MG63 (cell line): ENCODE results near the gene MORN3. TPM values are rescaled to one million over a fixed set of nuclear protein-coding genes. Genes with fewer than 3 reads are reported as not detected.
"Not testable (repeated sequence)": the region's sequence is repeated elsewhere in the genome, so short reads cannot be mapped to it uniquely, and the experiment has no call there.

Experiments used
- DNase-seq: peaks from one replicate; pipeline ENCODE4 v3.0.0-alpha.2; 2020
- H3K27me3 ChIP-seq: fragments of 250-450 bp; sonication (Bioruptor Pico); 2 replicates; pipeline ENCODE4 v1.5.1; 2020; ENCODE audit warnings: mild to moderate bottlenecking, moderate library complexity
- H3K36me3 ChIP-seq: fragments of 250-450 bp; sonication (Bioruptor Pico); 2 replicates; pipeline ENCODE4 v1.5.1; 2020; ENCODE audit warnings: mild to moderate bottlenecking, moderate library complexity
- H3K4me3 ChIP-seq: fragments of 250-450 bp; sonication (Bioruptor Pico); 2 replicates; pipeline ENCODE4 v1.5.1; 2020; ENCODE audit warnings: mild to moderate bottlenecking, moderate library complexity
- H3K9me3 ChIP-seq: fragments of 250-450 bp; sonication (Bioruptor Pico); 2 replicates; pipeline ENCODE4 v1.5.1; 2020; ENCODE audit warnings: mild to moderate bottlenecking, moderate library complexity
- total RNA-seq: library from RNA; depleted of rRNA; stranded (reverse); fragments of >200 nt; shearing (Covaris generic); gene quantifications from 2 replicates; pipeline ENCODE4 v1.2.3, GENCODE V29; 2014; ENCODE audit warnings: low replicate concordance

Gene MORN3
- total RNA-seq, 1 experiment from 2014 or later, result not detected

DNA sequence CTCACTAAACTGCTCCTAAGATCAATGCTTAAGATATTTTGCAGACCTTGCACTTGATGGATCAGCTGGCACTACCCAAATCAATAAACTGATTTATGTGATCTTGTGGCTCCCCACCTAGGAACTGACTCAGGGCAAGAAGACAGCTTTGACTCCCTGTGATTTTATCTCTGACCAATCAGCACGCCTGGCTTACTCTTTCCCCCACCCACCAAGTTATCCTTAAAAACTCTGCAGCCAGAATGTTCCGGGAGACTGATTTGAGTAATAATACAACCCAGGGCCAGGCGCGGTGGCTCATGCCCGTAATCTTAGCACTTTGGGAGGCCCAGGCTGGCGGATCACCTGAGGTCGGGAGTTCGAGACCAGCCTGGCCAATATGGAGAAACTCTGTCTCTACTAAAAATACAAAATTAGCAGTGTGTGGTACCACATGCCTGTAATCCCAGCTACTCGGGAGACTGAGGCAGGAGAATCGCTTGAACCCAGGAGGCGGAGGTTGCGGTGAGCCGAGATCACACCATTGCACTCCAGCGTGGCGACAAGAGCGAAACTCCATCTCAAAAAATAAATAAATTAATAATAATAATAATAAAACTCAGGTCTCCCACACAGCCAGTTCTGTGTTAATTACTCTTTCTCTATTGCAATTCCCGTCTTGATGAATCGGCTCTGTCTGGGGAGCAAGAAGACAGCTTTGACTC lies 12.0 kb downstream of the MORN3 start:
- H3K9me3 ChIP-seq, result no peaks in the 10 kb centered on the region
- H3K27me3 ChIP-seq, result no peaks in the 10 kb centered on the region
- no peak for DNase-seq
- H3K4me3 ChIP-seq, result no peak overlapping the region
- H3K36me3 ChIP-seq, result no peaks in the 10 kb centered on the region

DNA sequence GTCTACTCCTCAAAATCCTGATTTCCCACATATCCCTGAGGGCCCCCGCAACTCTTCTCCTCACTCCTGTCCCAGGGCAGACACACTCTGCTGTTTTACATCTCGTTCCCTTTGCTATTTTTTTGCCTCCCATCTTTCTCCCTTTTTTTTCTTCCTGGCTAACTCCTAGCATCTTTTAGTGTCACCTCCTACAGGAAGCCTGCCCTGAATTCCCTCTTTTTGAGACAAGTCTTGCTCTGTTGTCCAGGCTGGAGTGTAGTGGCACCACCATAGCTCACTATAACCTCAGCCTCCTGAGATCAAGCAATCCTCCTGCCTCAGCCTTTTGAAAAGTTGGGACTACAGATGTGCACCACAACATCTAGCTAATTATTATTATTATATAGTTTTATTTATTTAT lies 13.3 kb downstream of the MORN3 start:
- no peak for DNase-seq
- Histone ChIP-seq H3K36me3 (no peaks in the 10 kb centered on the region), H3K4me3 (no peak overlapping the region), H3K27me3 (no peaks in the 10 kb centered on the region), H3K9me3 (no peaks in the 10 kb centered on the region)

DNA sequence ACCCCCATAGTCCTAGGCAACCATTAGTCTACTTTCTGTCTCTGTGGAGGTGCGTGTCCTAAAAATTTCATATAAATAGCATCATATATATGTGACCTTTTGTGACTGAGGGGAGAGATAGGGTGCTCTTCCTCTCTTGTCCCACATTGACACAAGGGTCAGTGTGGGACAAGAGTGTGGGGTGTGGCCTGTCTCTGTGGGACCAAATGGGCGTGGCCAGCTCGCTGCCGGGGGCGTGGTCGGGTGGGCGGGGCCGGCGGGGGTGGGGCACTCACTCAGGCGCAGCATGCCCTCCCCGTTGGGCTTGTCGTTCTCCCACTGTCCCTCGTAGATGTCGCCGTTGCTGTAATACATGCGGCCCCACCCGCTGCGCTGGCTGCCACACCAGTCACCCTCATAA lies 15.5 kb downstream of the MORN3 start:
- no peak for DNase-seq
- no peaks in the 10 kb centered on the region for H3K36me3 ChIP-seq
- H3K27me3 ChIP-seq, result no peaks in the 10 kb centered on the region
- H3K9me3 ChIP-seq, result no peaks in the 10 kb centered on the region
- H3K4me3 ChIP-seq, result no peak overlapping the region

DNA sequence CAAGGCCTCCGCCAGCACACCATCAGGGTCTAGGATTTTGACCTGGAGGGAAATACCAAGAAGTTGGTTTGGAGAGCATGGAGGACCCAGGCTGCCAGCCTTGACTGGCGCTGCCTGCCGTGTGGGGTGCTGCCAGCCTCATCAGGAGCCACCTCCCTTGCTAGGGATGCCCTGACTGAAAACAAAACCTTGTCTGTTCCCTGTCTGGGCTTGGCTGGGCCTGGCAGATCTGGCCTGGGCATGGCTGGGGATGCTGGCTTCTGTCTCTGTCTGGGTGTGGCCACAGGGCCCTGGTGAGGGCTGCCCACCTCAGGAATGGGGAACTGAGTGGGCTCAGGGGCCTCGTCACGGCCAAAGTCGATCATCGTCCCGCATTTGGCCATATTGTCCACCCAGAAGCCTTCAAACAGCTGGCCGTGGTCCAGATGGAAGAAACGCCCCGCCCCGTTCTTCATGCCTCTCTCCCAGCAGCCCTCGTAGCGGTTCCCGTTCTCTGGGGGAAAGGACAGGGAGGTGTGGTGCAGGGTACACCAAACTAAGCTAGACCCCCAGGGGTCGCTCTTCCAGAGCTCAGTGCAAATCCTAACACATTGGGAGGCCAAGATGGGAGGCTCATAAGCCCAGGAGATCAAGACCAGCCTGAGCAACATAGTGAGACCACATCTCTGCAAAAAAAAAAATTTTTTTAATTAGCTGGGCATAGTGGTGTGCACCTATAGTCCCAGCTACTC lies 16.5 kb downstream of the MORN3 start:
- no peak overlapping the region for H3K4me3 ChIP-seq
- DNase-seq, result no peak
- H3K27me3 ChIP-seq, result no peaks in the 10 kb centered on the region
- no peaks in the 10 kb centered on the region for H3K36me3 ChIP-seq
- no peaks in the 10 kb centered on the region for H3K9me3 ChIP-seq

DNA sequence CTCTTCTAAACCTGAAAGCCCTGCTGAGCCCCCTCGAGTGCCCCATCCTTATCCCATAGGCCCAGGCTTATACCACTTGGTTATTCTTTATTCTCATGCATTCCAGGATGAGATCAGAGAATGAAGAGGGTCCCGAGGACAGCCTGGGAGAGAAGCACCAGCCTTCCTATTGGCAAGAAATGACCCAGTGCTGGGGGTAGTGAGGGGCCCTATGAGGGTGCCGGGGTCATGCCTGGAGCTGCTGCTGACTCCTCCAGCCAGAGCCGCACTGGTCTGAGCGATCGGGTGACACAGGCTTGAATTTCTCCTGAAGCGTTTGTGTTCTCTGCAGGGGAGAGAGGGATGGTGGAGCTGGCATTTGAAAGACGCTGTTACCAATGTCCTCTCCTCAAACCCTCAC lies 18.1 kb downstream of the MORN3 start:
- Histone ChIP-seq H3K4me3 (no peak overlapping the region), H3K9me3 (no peaks in the 10 kb centered on the region), H3K36me3 (no peaks in the 10 kb centered on the region), H3K27me3 (no peaks in the 10 kb centered on the region)
- DNase-seq, result no peak

DNA sequence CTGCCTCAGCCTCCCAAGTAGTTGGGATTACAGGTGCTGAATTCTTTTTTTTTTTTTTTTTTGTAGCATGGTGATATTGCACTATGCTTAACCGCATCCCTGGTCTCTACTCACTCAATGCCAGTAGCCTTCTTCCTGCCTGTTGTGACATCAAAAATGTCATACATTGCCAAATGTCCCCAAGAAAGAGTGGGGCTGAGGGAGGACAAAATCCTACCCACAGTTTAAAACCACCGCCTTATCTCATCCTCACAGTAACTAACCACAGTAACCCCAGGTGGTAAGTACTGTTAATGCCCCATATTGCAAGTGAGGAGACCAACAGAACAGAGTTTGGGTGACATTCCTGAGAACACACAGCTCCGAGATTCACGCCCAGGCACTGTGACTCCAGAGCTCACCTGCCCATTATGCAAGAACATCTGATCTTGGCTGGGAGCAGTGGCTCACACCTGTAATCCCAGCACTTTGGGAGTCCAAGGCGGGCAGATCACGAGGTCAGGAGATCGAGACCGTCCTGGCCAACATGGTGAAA lies 19.6 kb downstream of the MORN3 start:
- Histone ChIP-seq H3K36me3 (no peaks in the 10 kb centered on the region), H3K9me3 (no peaks in the 10 kb centered on the region), H3K4me3 (no peak overlapping the region), H3K27me3 (no peaks in the 10 kb centered on the region)
- DNase-seq, result no peak

DNA sequence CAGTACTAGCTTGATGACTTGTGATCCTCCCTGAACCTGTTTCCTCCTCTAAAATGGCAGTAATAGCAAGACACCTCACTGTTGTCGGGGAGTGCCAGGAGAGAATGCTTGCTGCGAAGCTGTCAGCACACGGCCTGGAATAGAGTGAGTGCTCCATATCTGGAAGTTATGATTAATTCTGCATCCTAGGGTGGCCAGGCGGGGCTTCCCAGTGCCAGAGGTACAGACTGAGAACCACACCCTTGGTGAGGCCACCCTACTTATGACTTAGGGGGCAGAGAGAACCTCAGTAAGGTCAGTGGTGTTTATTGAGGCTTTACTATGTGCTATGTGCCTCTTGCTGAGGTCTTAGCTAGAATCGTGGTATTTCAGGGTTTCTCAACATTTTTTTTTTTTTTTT lies 20.1 kb downstream of the MORN3 start:
- H3K9me3 ChIP-seq, result no peaks in the 10 kb centered on the region
- no peaks in the 10 kb centered on the region for H3K27me3 ChIP-seq
- no peaks in the 10 kb centered on the region for H3K36me3 ChIP-seq
- DNase-seq, result no peak
- no peak overlapping the region for H3K4me3 ChIP-seq

DNA sequence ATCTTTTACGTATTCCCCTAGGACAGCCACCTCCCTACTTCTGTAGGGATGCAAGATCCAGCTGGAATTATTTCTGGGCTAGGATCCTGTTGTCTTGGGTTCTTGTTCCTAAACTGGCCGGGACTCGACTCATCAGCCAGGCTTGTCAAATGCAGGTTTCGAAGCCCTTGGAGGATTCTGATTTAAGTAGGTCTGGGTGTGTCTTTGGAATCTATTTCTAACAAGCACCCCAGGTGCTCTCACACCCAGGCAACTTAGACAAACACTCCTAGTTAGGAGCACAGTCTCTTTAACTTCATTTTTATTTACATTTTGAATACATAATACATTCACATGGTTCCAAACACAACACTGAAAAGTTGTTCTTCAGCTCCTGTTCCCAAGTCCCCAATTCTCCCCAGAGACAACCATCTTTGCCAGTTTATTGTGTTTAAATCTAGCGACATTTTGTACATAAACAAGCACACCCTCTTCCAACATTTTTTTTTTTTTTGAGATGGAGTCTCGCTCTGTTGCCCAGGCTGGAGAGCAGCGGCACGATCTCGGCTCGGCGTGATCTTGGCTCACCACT lies 20.9 kb downstream of the MORN3 start:
- Histone ChIP-seq H3K27me3 (no peaks in the 10 kb centered on the region), H3K4me3 (no peak overlapping the region), H3K9me3 (no peaks in the 10 kb centered on the region), H3K36me3 (no peaks in the 10 kb centered on the region)
- no peak for DNase-seq

DNA sequence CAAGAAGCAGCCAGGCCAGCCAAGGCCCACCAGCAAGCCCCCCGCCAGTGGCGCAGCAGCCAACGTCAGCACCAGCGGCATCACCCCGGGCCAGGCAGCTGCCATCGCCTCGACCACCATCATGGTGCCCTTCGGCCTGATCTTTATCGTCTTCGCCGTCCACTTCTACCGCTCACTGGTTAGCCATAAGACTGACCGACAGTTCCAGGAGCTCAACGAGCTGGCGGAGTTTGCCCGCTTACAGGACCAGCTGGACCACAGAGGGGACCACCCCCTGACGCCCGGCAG lies 28.2 kb downstream of the MORN3 start:
- H3K27me3 ChIP-seq, result no peaks in the 10 kb centered on the region
- H3K36me3 ChIP-seq, result no peaks in the 10 kb centered on the region
- no peaks in the 10 kb centered on the region for H3K9me3 ChIP-seq
- H3K4me3 ChIP-seq, result no peak overlapping the region
- DNase-seq, result no peak

DNA sequence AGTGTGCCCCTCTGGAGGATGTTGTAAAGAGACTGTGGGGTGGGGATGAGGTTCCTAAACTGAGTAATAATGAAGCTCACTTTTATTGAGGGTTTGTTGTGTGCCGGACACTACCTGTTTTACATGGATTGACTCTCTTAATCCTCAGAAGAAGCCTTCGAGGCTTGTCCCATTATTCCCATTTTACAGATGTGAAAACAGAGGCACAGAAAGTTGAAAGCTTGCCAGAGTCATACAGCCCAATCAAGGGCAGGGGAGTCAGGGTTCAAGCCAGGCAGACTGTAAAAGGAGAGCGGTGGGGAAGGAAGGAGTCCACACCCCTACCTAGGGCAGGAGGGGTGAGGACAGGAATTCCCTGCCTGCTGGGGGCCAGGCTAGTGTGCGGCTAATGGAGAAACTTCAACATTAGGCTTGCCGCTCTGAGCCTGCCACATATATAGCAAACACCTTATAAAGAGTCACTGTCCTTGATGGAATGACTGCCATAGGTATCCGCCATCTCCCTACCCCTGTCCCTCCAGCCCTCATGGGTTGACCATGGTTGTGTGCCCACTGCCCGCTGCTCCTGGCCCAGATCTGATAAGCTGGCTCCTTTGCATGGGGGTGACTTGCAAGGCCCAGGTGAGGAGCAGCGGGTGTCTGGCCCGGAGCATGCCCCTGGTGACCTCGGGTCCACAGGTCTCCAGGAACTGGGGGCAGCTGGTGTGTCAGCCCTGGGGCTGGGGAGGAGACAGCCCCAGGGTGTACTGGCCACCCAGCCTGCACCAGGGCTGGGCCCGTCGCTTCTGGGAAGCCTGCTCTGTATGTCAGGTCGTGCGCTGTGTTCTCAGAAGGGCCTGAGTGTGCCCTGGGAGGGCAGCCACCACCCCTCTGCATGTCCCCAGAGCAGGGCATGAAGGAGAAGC lies 30.9 kb downstream of the MORN3 start:
- no peak for DNase-seq
- H3K4me3 ChIP-seq, result no peak overlapping the region

DNA sequence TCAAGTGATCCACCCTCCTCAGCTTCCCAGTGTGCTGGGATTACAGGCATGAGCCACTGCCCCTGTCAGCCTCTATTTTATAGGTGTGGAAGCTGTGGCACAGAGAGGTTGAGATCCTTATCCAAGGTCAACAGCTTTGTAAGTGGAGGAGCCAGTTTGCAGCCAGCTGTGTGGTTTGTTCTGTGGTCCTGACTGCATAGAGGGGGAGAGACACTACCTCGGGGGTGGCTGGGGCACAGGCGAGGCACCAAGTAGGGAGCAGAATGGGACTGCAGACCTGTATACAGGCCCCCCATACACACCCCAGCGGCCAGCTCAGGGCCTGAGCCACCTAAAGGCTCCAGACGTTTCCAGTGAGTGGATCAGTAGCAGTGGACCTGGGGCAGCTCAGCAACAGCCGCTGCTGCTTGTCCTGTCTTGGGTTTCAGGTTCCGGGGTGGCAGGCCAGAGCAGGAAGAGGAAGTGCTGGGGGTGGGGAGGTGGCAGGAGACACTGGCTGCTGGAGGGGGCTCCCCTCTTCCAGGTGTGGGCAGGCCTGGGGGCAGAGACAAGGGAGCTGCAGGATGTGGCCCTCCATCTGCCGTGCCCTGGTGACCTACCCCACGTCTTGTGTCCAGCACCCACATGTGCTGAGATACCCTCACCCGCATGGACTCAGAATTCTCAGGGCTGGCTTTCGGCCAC lies 32.1 kb downstream of the MORN3 start:
- no peak for DNase-seq
- Histone ChIP-seq H3K36me3 (no peaks in the 10 kb centered on the region; the same call in 1 of the 2 replicates), H3K4me3 (no peak overlapping the region), H3K9me3 (no peaks in the 10 kb centered on the region), H3K27me3 (no peaks in the 10 kb centered on the region)

More for the DNA sequence above, 30.9 kb downstream of the MORN3 start:
- no peaks in the 10 kb centered on the region; the same call in 1 of the 2 replicates for H3K36me3 ChIP-seq
- H3K27me3 ChIP-seq, result no peaks in the 10 kb centered on the region
- H3K9me3 ChIP-seq, result no peaks in the 10 kb centered on the region

DNA sequence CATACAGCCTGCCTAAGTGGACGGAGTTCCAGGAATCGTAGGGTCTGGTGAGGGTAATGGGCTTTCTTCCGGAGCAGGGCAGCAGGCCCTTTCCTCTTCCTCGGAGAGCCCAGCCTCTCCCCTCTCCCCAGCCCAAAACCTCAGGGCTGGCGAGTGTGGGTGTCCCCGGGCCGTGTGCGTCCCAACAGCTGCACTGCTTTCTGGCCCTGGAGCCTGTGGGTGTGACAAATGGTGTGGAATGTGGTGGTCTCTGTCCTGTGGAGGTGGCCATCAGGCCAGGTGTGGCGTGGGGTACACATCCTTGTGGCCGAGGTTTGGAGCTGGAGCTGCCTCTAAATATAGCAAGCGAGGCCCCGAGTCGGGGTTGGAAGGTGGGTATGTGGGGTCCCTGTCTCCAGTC lies 34.6 kb downstream of the MORN3 start:
- peaks cover 14% of the 10 kb centered on the region for H3K36me3 ChIP-seq
- no peak for DNase-seq
- no peaks in the 10 kb centered on the region for H3K27me3 ChIP-seq
- no peaks in the 10 kb centered on the region for H3K9me3 ChIP-seq
- no peak overlapping the region for H3K4me3 ChIP-seq

DNA sequence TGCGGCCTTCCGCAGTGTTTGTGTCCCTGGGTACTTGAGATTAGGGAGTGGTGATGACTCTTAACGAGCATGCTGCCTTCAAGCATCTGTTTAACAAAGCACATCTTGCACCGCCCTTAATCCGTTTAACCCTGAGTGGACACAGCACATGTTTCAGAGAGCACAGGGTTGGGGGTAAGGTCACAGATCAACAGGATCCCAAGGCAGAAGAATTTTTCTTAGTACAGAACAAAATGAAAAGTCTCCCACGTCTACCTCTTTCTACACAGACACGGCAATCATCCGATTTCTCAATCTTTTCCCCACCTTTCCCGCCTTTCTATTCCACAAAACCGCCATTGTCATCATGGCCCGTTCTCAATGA lies 35.6 kb downstream of the MORN3 start:
- H3K9me3 ChIP-seq, DNase-seq, H3K4me3 ChIP-seq, H3K27me3 ChIP-seq: not testable (repeated sequence)
- H3K36me3 ChIP-seq, result peaks cover 21% of the 10 kb centered on the region

DNA sequence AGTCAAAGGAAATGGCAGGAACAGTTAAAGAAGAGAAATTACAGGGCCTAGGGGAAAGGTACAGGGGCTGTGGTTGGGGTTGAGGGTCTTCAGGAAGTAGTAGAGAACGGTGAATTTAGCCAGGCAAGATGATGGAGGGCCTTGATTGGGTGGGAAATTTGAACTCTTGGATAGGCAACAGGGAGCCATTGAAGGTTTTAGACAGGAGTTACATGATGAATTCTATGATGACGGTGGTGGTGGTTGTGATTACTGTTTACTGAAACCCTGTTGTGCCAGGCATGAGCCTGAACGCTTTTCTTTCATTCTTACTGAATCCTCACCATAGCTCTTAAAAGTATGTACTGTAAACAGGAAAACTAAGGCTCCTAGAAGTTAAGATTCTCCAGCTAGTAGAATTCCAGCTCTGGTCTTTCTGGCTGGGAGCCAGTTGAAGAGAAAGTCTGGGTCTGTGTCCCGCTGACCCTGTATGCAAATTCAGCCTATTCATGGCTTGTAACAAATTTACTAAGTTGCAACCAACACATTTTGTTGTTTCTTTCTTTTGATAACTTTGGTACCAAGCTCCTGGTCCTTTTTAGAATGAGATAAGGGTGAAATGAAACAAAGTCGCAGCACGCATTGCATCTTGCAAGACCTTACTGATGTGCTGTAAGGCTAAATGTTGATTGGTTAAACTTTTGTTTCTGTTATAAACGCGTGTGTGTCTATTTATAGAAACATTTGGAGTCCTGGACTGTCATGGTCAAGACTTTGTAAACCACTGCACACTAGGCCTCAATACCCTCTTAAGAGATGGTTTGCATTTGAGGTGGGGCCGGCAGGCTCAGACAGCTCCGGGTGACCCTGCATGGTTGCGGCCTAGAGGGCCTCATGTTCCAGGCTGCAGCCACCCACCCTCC lies 37.1 kb downstream of the MORN3 start:
- Histone ChIP-seq H3K9me3 (no peaks in the 10 kb centered on the region), H3K36me3 (peaks cover 21% of the 10 kb centered on the region), H3K27me3 (no peaks in the 10 kb centered on the region), H3K4me3 (no peak overlapping the region)
- no peak for DNase-seq

DNA sequence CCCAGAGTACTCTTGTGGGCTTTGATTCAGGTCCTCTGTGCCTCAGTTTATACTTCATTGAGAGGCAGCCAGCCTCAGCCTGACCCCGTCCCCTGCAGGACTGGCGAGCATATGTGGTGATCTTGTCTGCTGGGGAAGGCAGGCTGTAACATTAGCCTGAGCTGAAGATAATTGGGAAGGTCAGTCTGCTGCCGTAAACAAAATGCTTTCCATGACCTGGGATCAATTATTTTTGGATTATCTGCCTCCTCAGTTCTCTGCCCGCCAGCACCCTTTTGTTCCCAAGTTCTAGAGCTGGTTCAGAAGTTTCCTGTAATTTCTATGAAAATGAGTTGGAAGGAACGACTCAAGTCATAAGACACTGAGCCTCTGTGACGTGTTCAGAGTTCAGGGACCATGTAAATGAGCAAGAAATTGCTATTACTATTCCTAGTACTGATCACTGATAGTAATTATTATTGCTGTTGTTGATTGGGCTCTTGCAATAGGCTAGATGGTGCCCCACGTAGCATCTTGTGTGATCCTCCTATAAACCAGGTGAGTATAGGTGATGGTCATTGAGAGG lies 38.6 kb downstream of the MORN3 start:
- Histone ChIP-seq H3K4me3 (no peak overlapping the region), H3K36me3 (peaks cover 21% of the 10 kb centered on the region), H3K27me3 (no peaks in the 10 kb centered on the region), H3K9me3 (no peaks in the 10 kb centered on the region)
- no peak for DNase-seq
